Measurements from ENCODE around the gene UBC.

The UBC gene

GRCh38 chr12:124874988-124875802 lies 39.3 kb downstream of the UBC start:
- no peak for ATAC-seq
- TF ChIP-seq OSR1 (CRISPR knock-in tag; IDR thresholded peaks at IDR 0.05) = no peak
- no peak for TF ChIP-seq ZNF8 (CRISPR knock-in tag; IDR thresholded peaks at IDR 0.05)
- no peak for TF ChIP-seq BACH2 (CRISPR knock-in tag; IDR thresholded peaks at IDR 0.05; ENCODE audit: borderline replicate concordance)
- TF ChIP-seq, protein P1, sequence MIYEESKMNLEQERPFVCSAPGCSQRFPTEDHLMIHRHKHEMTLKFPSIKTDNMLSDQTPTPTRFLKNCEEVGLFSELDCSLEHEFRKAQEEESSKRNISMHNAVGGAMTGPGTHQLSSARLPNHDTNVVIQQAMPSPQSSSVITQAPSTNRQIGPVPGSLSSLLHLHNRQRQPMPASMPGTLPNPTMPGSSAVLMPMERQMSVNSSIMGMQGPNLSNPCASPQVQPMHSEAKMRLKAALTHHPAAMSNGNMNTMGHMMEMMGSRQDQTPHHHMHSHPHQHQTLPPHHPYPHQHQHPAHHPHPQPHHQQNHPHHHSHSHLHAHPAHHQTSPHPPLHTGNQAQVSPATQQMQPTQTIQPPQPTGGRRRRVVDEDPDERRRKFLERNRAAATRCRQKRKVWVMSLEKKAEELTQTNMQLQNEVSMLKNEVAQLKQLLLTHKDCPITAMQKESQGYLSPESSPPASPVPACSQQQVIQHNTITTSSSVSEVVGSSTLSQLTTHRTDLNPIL (CRISPR knock-in tag; IDR thresholded peaks at IDR 0.05; ENCODE audit: low read depth) = no peak
- TF ChIP-seq, protein P2, sequence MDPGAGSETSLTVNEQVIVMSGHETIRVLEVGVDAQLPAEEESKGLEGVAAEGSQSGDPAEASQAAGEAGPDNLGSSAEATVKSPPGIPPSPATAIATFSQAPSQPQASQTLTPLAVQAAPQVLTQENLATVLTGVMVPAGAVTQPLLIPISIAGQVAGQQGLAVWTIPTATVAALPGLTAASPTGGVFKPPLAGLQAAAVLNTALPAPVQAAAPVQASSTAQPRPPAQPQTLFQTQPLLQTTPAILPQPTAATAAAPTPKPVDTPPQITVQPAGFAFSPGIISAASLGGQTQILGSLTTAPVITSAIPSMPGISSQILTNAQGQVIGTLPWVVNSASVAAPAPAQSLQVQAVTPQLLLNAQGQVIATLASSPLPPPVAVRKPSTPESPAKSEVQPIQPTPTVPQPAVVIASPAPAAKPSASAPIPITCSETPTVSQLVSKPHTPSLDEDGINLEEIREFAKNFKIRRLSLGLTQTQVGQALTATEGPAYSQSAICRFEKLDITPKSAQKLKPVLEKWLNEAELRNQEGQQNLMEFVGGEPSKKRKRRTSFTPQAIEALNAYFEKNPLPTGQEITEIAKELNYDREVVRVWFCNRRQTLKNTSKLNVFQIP (CRISPR knock-in tag; IDR thresholded peaks at IDR 0.05; ENCODE audit: borderline replicate concordance, low read depth) = no peak

DNA sequence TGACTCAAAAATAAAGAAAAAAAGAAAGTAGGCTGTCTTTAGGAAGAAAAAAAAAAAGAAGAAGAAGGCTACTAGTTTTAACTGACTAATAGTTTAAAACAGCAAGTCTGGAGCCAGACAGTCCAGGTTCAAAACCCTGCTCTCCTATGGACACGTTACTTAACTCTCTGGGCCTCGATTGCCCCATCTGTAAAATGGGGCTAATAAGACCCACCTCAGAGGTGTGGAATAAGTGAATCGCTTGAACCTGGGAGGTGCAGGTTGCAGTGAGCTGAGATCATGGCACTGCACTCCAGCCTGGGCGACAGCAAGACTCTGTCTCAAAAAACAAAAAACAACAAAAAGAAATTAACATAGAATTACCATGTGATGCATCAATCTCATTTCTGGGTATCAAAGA lies 40.3 kb downstream of the UBC start:
- no peak for ATAC-seq
- TF ChIP-seq CSRNP3 (CRISPR knock-in tag; IDR thresholded peaks at IDR 0.05) (no peak), PPARA (CRISPR knock-in tag; IDR thresholded peaks at IDR 0.05; ENCODE audit: borderline replicate concordance) (no peak), RARB (CRISPR knock-in tag; IDR thresholded peaks at IDR 0.05) (no peak), CSDC2 (CRISPR knock-in tag; IDR thresholded peaks at IDR 0.05) (no peak), OSR1 (CRISPR knock-in tag; IDR thresholded peaks at IDR 0.05) (no peak), ARNTL (CRISPR knock-in tag; IDR thresholded peaks at IDR 0.05; ENCODE audit: borderline replicate concordance, low read depth) (no peak)
- TF ChIP-seq, protein P2 (CRISPR knock-in tag; IDR thresholded peaks at IDR 0.05; ENCODE audit: borderline replicate concordance, low read depth) = no peak

DNA sequence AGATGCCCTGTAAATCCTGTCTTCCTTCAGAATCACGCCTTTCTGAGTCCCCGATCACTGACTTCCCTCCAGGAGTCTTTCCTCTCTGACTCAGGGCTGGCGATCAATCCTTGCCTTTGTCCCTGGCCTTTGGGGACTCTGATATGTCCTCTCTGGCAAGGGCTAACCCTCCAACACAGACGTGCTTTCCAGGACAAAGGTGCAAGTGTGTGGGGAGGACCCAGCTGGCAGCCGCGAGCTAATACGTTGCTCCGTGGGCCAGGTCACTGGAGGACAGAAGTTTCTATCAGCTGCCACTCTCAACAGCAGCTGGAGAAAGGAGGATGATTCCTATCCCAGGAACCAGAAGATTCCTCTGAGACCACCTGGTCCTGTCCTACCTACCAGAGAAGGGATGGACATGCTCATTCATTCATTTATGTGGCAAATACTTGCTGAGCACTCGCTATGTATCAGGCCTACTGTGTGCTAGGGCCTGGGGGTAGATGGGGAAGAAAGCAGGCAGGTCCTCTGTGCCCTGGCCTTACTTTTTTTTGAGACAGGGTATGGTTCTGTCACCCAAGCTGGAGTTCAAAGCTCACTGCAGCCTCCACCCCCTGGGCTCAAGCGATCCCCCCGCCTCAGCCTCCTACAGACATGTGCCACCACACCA lies 42.3 kb downstream of the UBC start:
- no peak for ATAC-seq
- TF ChIP-seq ARNTL (CRISPR knock-in tag; IDR thresholded peaks at IDR 0.05; ENCODE audit: borderline replicate concordance, low read depth) (no peak), TCF4 (CRISPR knock-in tag; IDR thresholded peaks at IDR 0.05; ENCODE audit: borderline replicate concordance) (no peak), ESRRG (CRISPR knock-in tag; IDR thresholded peaks at IDR 0.05) (no peak), BACH2 (CRISPR knock-in tag; IDR thresholded peaks at IDR 0.05; ENCODE audit: borderline replicate concordance) (no peak), CSDC2 (CRISPR knock-in tag; IDR thresholded peaks at IDR 0.05) (no peak), ZNF565 (CRISPR knock-in tag; conservative IDR thresholded peaks at IDR 0.05; ENCODE audit: low read depth) (no peak), TSHZ2 (CRISPR knock-in tag; IDR thresholded peaks at IDR 0.05) (no peak), ZNF8 (CRISPR knock-in tag; IDR thresholded peaks at IDR 0.05) (no peak)
- TF ChIP-seq, protein P3, sequence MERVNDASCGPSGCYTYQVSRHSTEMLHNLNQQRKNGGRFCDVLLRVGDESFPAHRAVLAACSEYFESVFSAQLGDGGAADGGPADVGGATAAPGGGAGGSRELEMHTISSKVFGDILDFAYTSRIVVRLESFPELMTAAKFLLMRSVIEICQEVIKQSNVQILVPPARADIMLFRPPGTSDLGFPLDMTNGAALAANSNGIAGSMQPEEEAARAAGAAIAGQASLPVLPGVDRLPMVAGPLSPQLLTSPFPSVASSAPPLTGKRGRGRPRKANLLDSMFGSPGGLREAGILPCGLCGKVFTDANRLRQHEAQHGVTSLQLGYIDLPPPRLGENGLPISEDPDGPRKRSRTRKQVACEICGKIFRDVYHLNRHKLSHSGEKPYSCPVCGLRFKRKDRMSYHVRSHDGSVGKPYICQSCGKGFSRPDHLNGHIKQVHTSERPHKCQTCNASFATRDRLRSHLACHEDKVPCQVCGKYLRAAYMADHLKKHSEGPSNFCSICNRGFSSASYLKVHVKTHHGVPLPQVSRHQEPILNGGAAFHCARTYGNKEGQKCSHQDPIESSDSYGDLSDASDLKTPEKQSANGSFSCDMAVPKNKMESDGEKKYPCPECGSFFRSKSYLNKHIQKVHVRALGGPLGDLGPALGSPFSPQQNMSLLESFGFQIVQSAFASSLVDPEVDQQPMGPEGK (CRISPR knock-in tag; IDR thresholded peaks at IDR 0.05; ENCODE audit: borderline replicate concordance) = no peak

All from SK-N-SH treated with all-trans-retinoic acid at 6 μM for 48 hours (cell line).